Mesenchymal stem cell (in vitro differentiated cells and primary cell): ENCODE data around the gene TNFSF10.

ENCODE experiments used
- DNase-seq: peaks from one replicate; pipeline ENCODE4 v3.0.0-alpha.2; 2013
- H2AFZ ChIP-seq: one replicate; pipeline ENCODE4 v1.6.1; 2013; ENCODE audit warnings: low read depth, mild to moderate bottlenecking, control low read depth, inconsistent platforms, low read length, moderate library complexity
- H2AK5ac ChIP-seq: 2 replicates; pipeline ENCODE4 v1.6.1; 2013; ENCODE audit warnings: low read length, moderate library complexity, mild to moderate bottlenecking, inconsistent platforms; ENCODE audit not compliant: severe bottlenecking
- H2BK120ac ChIP-seq: one replicate; pipeline ENCODE4 v1.6.1; 2013; ENCODE audit warnings: low read depth, mild to moderate bottlenecking, inconsistent platforms, low read length, moderate library complexity
- H2BK12ac ChIP-seq, 2 experiments: one replicate each; pipeline ENCODE4 v1.6.1; 2013; ENCODE audit warnings: inconsistent platforms in 2 of 2, low read length in 2 of 2, mild to moderate bottlenecking in 2 of 2, moderate library complexity in 2 of 2, control low read depth in 1 of 2
- H2BK15ac ChIP-seq: one replicate; pipeline ENCODE4 v1.6.1; 2013; ENCODE audit warnings: mild to moderate bottlenecking, low read depth, inconsistent platforms; ENCODE audit not compliant: poor library complexity, severe bottlenecking
- H2BK5ac ChIP-seq: 2 replicates; pipeline ENCODE4 v1.6.1; 2013; ENCODE audit warnings: low read depth, mild to moderate bottlenecking, low read length, control low read depth, inconsistent platforms; ENCODE audit not compliant: poor library complexity, severe bottlenecking
- H3K14ac ChIP-seq, 2 experiments: one replicate each; pipeline ENCODE4 v1.6.1; 2013; ENCODE audit warnings: inconsistent platforms in 2 of 2, low read length in 2 of 2, control low read depth in 1 of 2, mild to moderate bottlenecking in 1 of 2, moderate library complexity in 1 of 2
- H3K18ac ChIP-seq, 2 experiments: one replicate each; pipeline ENCODE4 v1.6.1; 2013; ENCODE audit warnings: inconsistent platforms in 2 of 2, low read length in 2 of 2, control low read depth in 1 of 2, low read depth in 1 of 2, mild to moderate bottlenecking in 1 of 2
- H3K23ac ChIP-seq, 2 experiments: one replicate each; pipeline ENCODE4 v1.6.1; 2013; ENCODE audit warnings: inconsistent platforms in 2 of 2, low read length in 2 of 2, mild to moderate bottlenecking in 2 of 2, moderate library complexity in 2 of 2, control low read depth in 1 of 2
- H3K27ac ChIP-seq: 2 replicates; pipeline ENCODE4 v1.5.1; 2013; ENCODE audit warnings: mild to moderate bottlenecking, moderate library complexity, low read length, control low read depth, inconsistent platforms; ENCODE audit not compliant: poor library complexity, severe bottlenecking
- H3K27me3 ChIP-seq, 2 experiments: 2 replicates each; pipeline versions ENCODE4 v1.6.1 to v1.7.0; 2013; ENCODE audit warnings: low read length in 2 of 2, mild to moderate bottlenecking in 2 of 2, moderate library complexity in 2 of 2, control low read depth in 1 of 2, inconsistent platforms in 1 of 2; ENCODE audit not compliant: control insufficient read depth in 1 of 2, insufficient read depth in 1 of 2
- H3K36me3 ChIP-seq, 2 experiments: 2 replicates each; pipeline versions ENCODE4 v1.6.1 to v1.7.0; 2013; ENCODE audit warnings: low read length in 2 of 2, control low read depth in 1 of 2, inconsistent platforms in 1 of 2, low read depth in 1 of 2, mild to moderate bottlenecking in 1 of 2; ENCODE audit not compliant: insufficient read depth in 2 of 2, control insufficient read depth in 1 of 2
- H3K4ac ChIP-seq, 2 experiments: one replicate each; pipeline ENCODE4 v1.6.1; 2013; ENCODE audit warnings: inconsistent platforms in 2 of 2, low read length in 2 of 2, mild to moderate bottlenecking in 2 of 2, moderate library complexity in 2 of 2, control low read depth in 1 of 2, low read depth in 1 of 2
- H3K4me1 ChIP-seq: 2 replicates; pipeline ENCODE4 v1.6.1; 2013; ENCODE audit warnings: low read depth, low read length, control low read depth; ENCODE audit not compliant: control insufficient read depth, insufficient read depth
- H3K4me2 ChIP-seq: 2 replicates; pipeline ENCODE4 v1.6.1; 2013; ENCODE audit warnings: low read length, mild to moderate bottlenecking, inconsistent platforms; ENCODE audit not compliant: poor library complexity, severe bottlenecking
- H3K4me3 ChIP-seq, 2 experiments: 2 replicates each; pipeline versions ENCODE4 v1.5.1 to v1.7.0; 2013; ENCODE audit warnings: low read length in 2 of 2, mild to moderate bottlenecking in 2 of 2, control low read depth in 1 of 2, low read depth in 1 of 2; ENCODE audit not compliant: insufficient read depth in 1 of 2
- H3K79me1 ChIP-seq: replicated peaks from 2 replicates; pipeline ENCODE4 v1.6.1; 2013; ENCODE audit warnings: mild to moderate bottlenecking, control low read depth, low read length, inconsistent platforms; ENCODE audit not compliant: poor library complexity, severe bottlenecking
- H3K9ac ChIP-seq: 2 replicates; pipeline ENCODE4 v1.7.0; 2013; ENCODE audit warnings: mild to moderate bottlenecking, low read length, moderate library complexity
- H3K9me3 ChIP-seq: 2 replicates; pipeline ENCODE4 v1.7.0; 2013; ENCODE audit warnings: mild to moderate bottlenecking, low read length; ENCODE audit not compliant: control insufficient read depth
- H4K8ac ChIP-seq: one replicate; pipeline ENCODE4 v1.6.1; 2013; ENCODE audit warnings: inconsistent platforms, mild to moderate bottlenecking, low read length, moderate library complexity
- H4K91ac ChIP-seq: one replicate; pipeline ENCODE4 v1.6.1; 2013; ENCODE audit warnings: mild to moderate bottlenecking, low read length, inconsistent platforms
- WGBS: methylation state at CpG from one replicate; pipeline ENCODE4 v1.1.7; 2013; ENCODE audit warnings: mixed read lengths; 5-methylcytosine and 5-hydroxymethylcytosine counted together

The TNFSF10 gene

GRCh38 chr3:172520301-172520831 is 2.9 kb downstream of the TNFSF10 start:
- Histone ChIP-seq H3K27ac (peak overlapping the region; percentile 38), H3K79me1 (no peaks in the 10 kb centered on the region), H3K14ac (peak overlapping the region in 1 of 2 experiments; percentile 71), H3K9me3 (no peaks in the 10 kb centered on the region), H2BK12ac (peak overlapping the region in 1 of 2 experiments; percentile 39), H3K4me3 (no peak overlapping the region), H2BK5ac (no peak overlapping the region), H2AK5ac (no peak overlapping the region), H3K4ac (peak overlapping the region in 1 of 2 experiments; percentile 16), H3K36me3 (no peaks in the 10 kb centered on the region), H2BK15ac (no peak overlapping the region), H3K9ac (no peak overlapping the region), H3K4me1 (peaks cover 10% of the 10 kb centered on the region), H4K8ac (peak overlapping the region; percentile 75), H3K27me3 (no peaks in the 10 kb centered on the region), H3K23ac (no peak overlapping the region), H3K18ac (peak overlapping the region in 1 of 2 experiments; percentile 62), H2AFZ (peak overlapping the region; percentile 77), H3K4me2 (no peak overlapping the region), H2BK120ac (no peak overlapping the region), H4K91ac (no peak overlapping the region)
- WGBS, result 89% methylated on average over 4 of the region's 4 CpGs
- peak; percentile 79 for DNase-seq

- Histone ChIP-seq H2BK15ac (no peak overlapping the region), H2BK120ac (no peak overlapping the region), H2AFZ (no peak overlapping the region), H4K91ac (no peak overlapping the region), H3K4ac (no peak overlapping the region), H3K18ac (peak overlapping the region in 1 of 2 experiments; percentile 81), H3K4me3 (no peak overlapping the region), H3K23ac (no peak overlapping the region), H3K27ac (no peak overlapping the region), H2BK5ac (no peak overlapping the region), H3K79me1 (no peaks in the 10 kb centered on the region), H2AK5ac (no peak overlapping the region), H3K9me3 (no peaks in the 10 kb centered on the region), H2BK12ac (peak overlapping the region in 1 of 2 experiments; percentile 6), H3K4me2 (no peak overlapping the region), H3K4me1 (peaks cover 10% of the 10 kb centered on the region), H3K14ac (no peak overlapping the region), H4K8ac (no peak overlapping the region), H3K27me3 (no peaks in the 10 kb centered on the region), H3K9ac (no peak overlapping the region), H3K36me3 (no peaks in the 10 kb centered on the region)
- no peak for DNase-seq
- 100% methylated on average over 2 of the region's 5 CpGs for WGBS
Observed at GRCh38 chr3:172519740-172520139, 3.5 kb downstream of the TNFSF10 start.

- WGBS, result no CpG with 5 or more reads among the region's 2 CpGs
- no peak overlapping the region for H3K4me2 ChIP-seq
- no peaks in the 10 kb centered on the region for H3K79me1 ChIP-seq
- DNase-seq, result peak; percentile 31
- no peak overlapping the region for H3K9ac ChIP-seq
- H2BK5ac ChIP-seq, result no peak overlapping the region
- no peak overlapping the region for H2BK120ac ChIP-seq
- no peak overlapping the region for H4K8ac ChIP-seq
- no peak overlapping the region for H3K4ac ChIP-seq
- H2AK5ac ChIP-seq, result no peak overlapping the region
- no peak overlapping the region for H2BK15ac ChIP-seq
- H3K14ac ChIP-seq, result no peak overlapping the region
- no peaks in the 10 kb centered on the region for H3K36me3 ChIP-seq
- peaks cover 10% of the 10 kb centered on the region for H3K4me1 ChIP-seq
- H2BK12ac ChIP-seq, result no peak overlapping the region
- no peak overlapping the region for H3K27ac ChIP-seq
- H2AFZ ChIP-seq, result no peak overlapping the region
- H3K4me3 ChIP-seq, result no peak overlapping the region
- H4K91ac ChIP-seq, result no peak overlapping the region
- H3K9me3 ChIP-seq, result no peaks in the 10 kb centered on the region
- no peaks in the 10 kb centered on the region for H3K27me3 ChIP-seq
- no peak overlapping the region for H3K18ac ChIP-seq
- H3K23ac ChIP-seq, result no peak overlapping the region
Observed at GRCh38 chr3:172518929-172519640, 4.1 kb downstream of the TNFSF10 start.

- no peak for DNase-seq
- Histone ChIP-seq H3K4me2 (no peak overlapping the region), H4K91ac (no peak overlapping the region), H3K18ac (no peak overlapping the region), H3K27me3 (no peaks in the 10 kb centered on the region), H3K79me1 (no peaks in the 10 kb centered on the region), H3K4me3 (no peak overlapping the region), H4K8ac (no peak overlapping the region), H3K36me3 (no peaks in the 10 kb centered on the region), H3K14ac (no peak overlapping the region), H2BK120ac (no peak overlapping the region), H2BK15ac (peak overlapping the region; percentile 13), H2AK5ac (no peak overlapping the region), H3K4me1 (peaks cover 6% of the 10 kb centered on the region), H3K27ac (no peak overlapping the region), H2BK5ac (no peak overlapping the region), H3K4ac (no peak overlapping the region), H3K9me3 (no peaks in the 10 kb centered on the region), H2AFZ (no peak overlapping the region), H3K9ac (no peak overlapping the region), H2BK12ac (no peak overlapping the region), H3K23ac (no peak overlapping the region)
- 97% methylated on average over 5 of the region's 8 CpGs for WGBS
Observed at GRCh38 chr3:172517859-172518466, 5.3 kb downstream of the TNFSF10 start.
